Lung (tissue), 12 donors: ENCODE data around the gene OTULINL. TPM values are rescaled to one million over a fixed set of nuclear protein-coding genes. Genes with fewer than 3 reads are reported as not detected.

Experiments used
- ATAC-seq: fragments of 200-7000 bp; cut with Tn5 transposase; one replicate; pipeline ENCODE4 v1.9.1; 2020; ENCODE audit warnings: moderate number of reproducible peaks; ENCODE audit not compliant: insufficient read depth, low FRiP score
- DNase-seq, 3 donors: peaks; one replicate each; pipeline ENCODE4 v3.0.0-alpha.2; 2013 to 2017
- H3K27ac ChIP-seq, 2 donors: one replicate each; pipeline ENCODE4 v1.5.1; 2013; ENCODE audit warnings: mild to moderate bottlenecking in 2 of 2, moderate library complexity in 2 of 2, control low read depth in 1 of 2, inconsistent platforms in 1 of 2, low read depth in 1 of 2, low read length in 1 of 2
- H3K27me3 ChIP-seq, 3 donors: one replicate each; pipeline ENCODE4 v1.5.1; 2013; ENCODE audit warnings: low read length in 2 of 3; ENCODE audit not compliant: control insufficient read depth in 3 of 3, insufficient read depth in 3 of 3
- H3K36me3 ChIP-seq, 4 donors: one replicate each; pipeline ENCODE4 v1.5.1; 2013; ENCODE audit warnings: low read length in 4 of 4, mild to moderate bottlenecking in 1 of 4, moderate library complexity in 1 of 4; ENCODE audit not compliant: control insufficient read depth in 4 of 4, insufficient read depth in 4 of 4
- H3K4me1 ChIP-seq, 5 donors: one replicate each; pipeline ENCODE4 v1.5.1; 2013; ENCODE audit warnings: low read length in 5 of 5, mild to moderate bottlenecking in 2 of 5, moderate library complexity in 1 of 5; ENCODE audit not compliant: control insufficient read depth in 5 of 5, insufficient read depth in 5 of 5
- H3K4me3 ChIP-seq: one replicate; pipeline ENCODE4 v1.5.1; 2013; ENCODE audit warnings: mild to moderate bottlenecking, control low read depth, moderate library complexity
- H3K9ac ChIP-seq, 2 donors: one replicate each; pipeline ENCODE4 v1.5.1; 2013; ENCODE audit warnings: low read length in 2 of 2, control low read depth in 1 of 2; ENCODE audit not compliant: insufficient read depth in 1 of 2
- H3K9me3 ChIP-seq, 4 donors: one replicate each; pipeline ENCODE4 v1.5.1; 2013; ENCODE audit warnings: low read length in 3 of 4, mild to moderate bottlenecking in 1 of 4, moderate library complexity in 1 of 4; ENCODE audit not compliant: control insufficient read depth in 4 of 4, insufficient read depth in 3 of 4
- WGBS, 2 donors: extraction: QIAGEN DNeasy Blood & Tissue Kit; methylation state at CpG; one replicate each; pipeline ENCODE4 v1.1.7; 2013; 5-methylcytosine and 5-hydroxymethylcytosine counted together
- polyA plus RNA-seq, 2 donors: library from polyadenylated mRNA; stranded (reverse); fragments of 200-250 nt; gene quantifications; one replicate each; pipeline ENCODE4 v1.2.1, GENCODE V29; 2013
- total RNA-seq, 2 donors: library from RNA; depleted of rRNA in 1 of 2; stranded (reverse); fragments of >200 nt in 1 of 2; gene quantifications; one replicate each; pipeline ENCODE4 v1.2.1, GENCODE V29; 2014 to 2021
- TF ChIP-seq, protein P1 (sequence below): IDR thresholded peaks from 2 replicates; pipeline ENCODE4 v1.5.1; 2012; ENCODE audit warnings: mild to moderate bottlenecking; ENCODE audit errors: control extremely low read depth, extremely low read depth
- donor health status: control.
- donor health status: control.
- donor health status: Bipolar disorder and iron deficiency.
- donor health status: healthy.
- donor health status: DM: yes; HTN: yes; CAD: no.

Gene OTULINL
- total and polyA plus RNA-seq, 4 donors: 19.7 to 59.9 (median 30.0) TPM

DNA sequence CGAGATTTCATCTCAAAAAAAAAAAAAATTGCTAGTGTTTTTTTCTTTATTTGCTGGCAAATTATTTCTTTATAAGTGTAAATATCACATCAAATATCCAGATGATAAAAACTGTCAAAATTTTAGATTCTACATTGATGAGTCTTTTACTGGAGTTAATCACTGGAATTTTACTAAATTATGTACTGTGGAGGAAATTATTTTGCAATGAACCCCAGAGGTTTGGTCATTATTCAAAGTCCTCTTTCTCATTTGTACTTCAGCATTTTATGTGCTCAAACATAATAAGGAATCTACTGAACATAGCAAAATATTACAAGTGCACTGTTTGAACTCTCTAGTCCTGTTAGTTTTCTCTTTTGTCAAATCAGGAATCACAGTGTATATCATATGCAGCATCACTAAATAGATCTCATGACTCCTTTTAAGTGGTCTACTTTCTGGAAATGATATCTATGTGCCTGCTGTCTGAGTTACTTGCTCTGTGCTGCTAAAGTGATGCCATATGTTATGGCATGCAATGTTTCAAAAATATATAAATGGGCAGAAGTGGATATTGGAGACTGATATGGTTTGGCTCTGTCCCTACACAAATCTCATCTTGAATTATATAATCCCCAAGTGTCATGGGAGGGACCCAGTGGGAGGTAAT is 18.0 kb downstream of the OTULINL start:
- no peaks in the 10 kb centered on the region for H3K27me3 ChIP-seq
- ATAC-seq: no peak
- no peaks in the 10 kb centered on the region for H3K9me3 ChIP-seq
- H3K4me1 ChIP-seq: peaks cover 0 to 3% (median 0%) of the 10 kb centered on the region in 5 donors
- 71 to 78% methylated on average over 1 of the region's 1 CpG for WGBS, 2 donors
- H3K27ac ChIP-seq: no peak overlapping the region
- TF ChIP-seq, protein P1, sequence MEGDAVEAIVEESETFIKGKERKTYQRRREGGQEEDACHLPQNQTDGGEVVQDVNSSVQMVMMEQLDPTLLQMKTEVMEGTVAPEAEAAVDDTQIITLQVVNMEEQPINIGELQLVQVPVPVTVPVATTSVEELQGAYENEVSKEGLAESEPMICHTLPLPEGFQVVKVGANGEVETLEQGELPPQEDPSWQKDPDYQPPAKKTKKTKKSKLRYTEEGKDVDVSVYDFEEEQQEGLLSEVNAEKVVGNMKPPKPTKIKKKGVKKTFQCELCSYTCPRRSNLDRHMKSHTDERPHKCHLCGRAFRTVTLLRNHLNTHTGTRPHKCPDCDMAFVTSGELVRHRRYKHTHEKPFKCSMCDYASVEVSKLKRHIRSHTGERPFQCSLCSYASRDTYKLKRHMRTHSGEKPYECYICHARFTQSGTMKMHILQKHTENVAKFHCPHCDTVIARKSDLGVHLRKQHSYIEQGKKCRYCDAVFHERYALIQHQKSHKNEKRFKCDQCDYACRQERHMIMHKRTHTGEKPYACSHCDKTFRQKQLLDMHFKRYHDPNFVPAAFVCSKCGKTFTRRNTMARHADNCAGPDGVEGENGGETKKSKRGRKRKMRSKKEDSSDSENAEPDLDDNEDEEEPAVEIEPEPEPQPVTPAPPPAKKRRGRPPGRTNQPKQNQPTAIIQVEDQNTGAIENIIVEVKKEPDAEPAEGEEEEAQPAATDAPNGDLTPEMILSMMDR: no peak
- H3K4me3 ChIP-seq: no peak overlapping the region
- peaks cover 0 to 3% (median 0%) of the 10 kb centered on the region in 4 donors for H3K36me3 ChIP-seq
- no peak overlapping the region for H3K9ac ChIP-seq
- DNase-seq: no peak

DNA sequence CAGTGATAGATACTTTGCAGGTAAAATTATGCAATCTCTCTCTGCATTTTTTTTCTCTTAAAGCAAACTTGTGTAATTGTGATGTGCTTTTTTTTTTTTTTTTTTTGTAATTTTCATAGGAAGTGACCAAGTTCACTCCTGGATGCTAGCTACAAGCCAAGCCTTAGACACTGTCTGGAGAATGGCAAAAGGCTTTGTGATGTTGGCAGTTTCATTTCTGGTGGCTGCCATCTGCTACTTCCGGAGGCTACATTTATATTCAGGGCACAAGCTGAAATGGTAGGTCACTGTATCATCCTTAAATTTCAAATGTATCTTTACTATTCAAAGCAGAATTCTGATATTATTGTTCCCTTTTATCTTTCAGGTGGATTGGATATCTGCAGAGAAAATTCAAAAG is 19.3 kb downstream of the OTULINL start:
- no peak overlapping the region for H3K27ac ChIP-seq
- H3K9me3 ChIP-seq: peaks cover 0 to 5% (median 0%) of the 10 kb centered on the region in 4 donors
- DNase-seq (no peak), ATAC-seq (no peak)
- peaks cover 0 to 3% (median 0%) of the 10 kb centered on the region in 5 donors for H3K4me1 ChIP-seq
- H3K36me3 ChIP-seq: peaks cover 0 to 9% (median 0%) of the 10 kb centered on the region in 4 donors
- no peaks in the 10 kb centered on the region for H3K27me3 ChIP-seq
- WGBS, 2 donors: 92 to 97% methylated on average over 1 of the region's 1 CpG
- TF ChIP-seq, protein P1: no peak
- no peak overlapping the region for H3K4me3 ChIP-seq
- no peak overlapping the region for H3K9ac ChIP-seq

DNA sequence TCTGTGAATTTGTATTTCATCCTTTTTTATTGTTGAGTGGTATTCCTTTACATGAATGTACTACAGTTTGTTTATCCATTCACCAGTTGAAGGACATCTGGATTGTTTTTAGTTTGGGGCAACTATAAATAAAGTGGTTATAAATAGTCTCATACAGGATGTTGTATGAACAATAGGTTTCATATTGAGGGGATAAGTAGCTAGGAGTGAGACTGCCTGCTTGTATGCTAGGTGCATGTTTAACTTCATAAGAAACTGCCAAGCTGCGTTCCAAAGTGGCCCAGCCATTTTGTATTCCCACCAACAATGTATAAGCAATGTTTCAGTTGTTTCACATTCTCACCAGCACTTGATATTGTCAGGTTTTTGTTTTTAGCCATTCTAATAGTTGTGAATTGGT is 21.5 kb downstream of the OTULINL start:
- no peaks in the 10 kb centered on the region for H3K4me1 ChIP-seq
- ATAC-seq: no peak
- H3K9ac ChIP-seq: no peak overlapping the region
- H3K36me3 ChIP-seq: peaks cover 0 to 9% (median 0%) of the 10 kb centered on the region in 4 donors
- H3K4me3 ChIP-seq: no peak overlapping the region
- H3K27me3 ChIP-seq: no peaks in the 10 kb centered on the region
- no peak overlapping the region for H3K27ac ChIP-seq
- DNase-seq: no peak
- H3K9me3 ChIP-seq: peaks cover 0 to 5% (median 0%) of the 10 kb centered on the region in 4 donors
- TF ChIP-seq, protein P1: no peak
- WGBS, 2 donors: 65 to 92% methylated on average over 1 of the region's 1 CpG
